ENCODE results near the gene FBXW7.

GRCh38 chr4:152480901-152481300 lies 55.0 kb downstream of the FBXW7 start:
- TF ChIP-seq TAF1 (IDR thresholded peaks at IDR 0.05; ENCODE audit: low read depth, low read length), result no peak
- no peak for TF ChIP-seq POLR2AphosphoS5 (IDR thresholded peaks at IDR 0.05; ENCODE audit: low read depth, low read length)
- TF ChIP-seq POLR2A (IDR thresholded peaks at IDR 0.05; ENCODE audit: low read depth, low read length), result no peak

All from GM12891 (cell line).